Measurements from ENCODE around the gene TKTL1. TPM values are rescaled to one million over a fixed set of nuclear protein-coding genes. Genes with fewer than 3 reads are reported as not detected.
"Not testable (repeated sequence)": the region's sequence is repeated elsewhere in the genome, so short reads cannot be mapped to it uniquely, and the experiment has no call there.

TKTL1 gene
- total RNA-seq, 1 donor from 2014 or later: not detected

DNA sequence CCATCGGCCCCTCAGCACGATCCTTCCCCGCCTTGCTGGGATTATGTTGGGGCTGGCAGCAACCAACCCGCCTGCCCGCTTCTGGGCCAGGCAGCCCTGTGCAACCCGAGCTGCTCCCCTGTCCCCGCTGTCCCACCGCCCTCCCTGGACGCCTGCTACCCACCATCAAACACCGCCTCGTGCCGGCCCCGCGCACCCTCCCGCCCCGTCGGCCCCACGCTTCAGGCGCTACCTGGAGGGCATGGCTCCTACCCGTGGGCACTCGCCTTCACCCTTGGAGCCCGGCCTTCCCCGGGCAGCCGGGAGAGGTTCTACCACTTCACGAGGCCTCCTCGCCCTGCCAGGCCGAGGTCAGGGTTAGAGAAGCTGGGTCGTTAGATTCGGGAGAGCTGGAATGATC lies 37.0 kb downstream of the TKTL1 start:
- no peak overlapping the region for H3K4me3 Mint-ChIP-seq (ENCODE audit: unreplicated experiment)
- peaks cover 3% of the 10 kb centered on the region for H3K4me1 Mint-ChIP-seq (ENCODE audit: low read depth, unreplicated experiment)
- no peak overlapping the region for H3K27ac Mint-ChIP-seq (ENCODE audit: unreplicated experiment)
- H3K9me3 Mint-ChIP-seq (ENCODE audit: unreplicated experiment): no peaks in the 10 kb centered on the region
- TF ChIP-seq CTCF (IDR thresholded peaks at IDR 0.05; ENCODE audit: partially characterized antibody, unreplicated experiment): no peak
- no peak for DNase-seq
- no peaks in the 10 kb centered on the region for H3K36me3 Mint-ChIP-seq (ENCODE audit: unreplicated experiment)
- H3K27me3 Mint-ChIP-seq (ENCODE audit: unreplicated experiment): peaks cover 4% of the 10 kb centered on the region

DNA sequence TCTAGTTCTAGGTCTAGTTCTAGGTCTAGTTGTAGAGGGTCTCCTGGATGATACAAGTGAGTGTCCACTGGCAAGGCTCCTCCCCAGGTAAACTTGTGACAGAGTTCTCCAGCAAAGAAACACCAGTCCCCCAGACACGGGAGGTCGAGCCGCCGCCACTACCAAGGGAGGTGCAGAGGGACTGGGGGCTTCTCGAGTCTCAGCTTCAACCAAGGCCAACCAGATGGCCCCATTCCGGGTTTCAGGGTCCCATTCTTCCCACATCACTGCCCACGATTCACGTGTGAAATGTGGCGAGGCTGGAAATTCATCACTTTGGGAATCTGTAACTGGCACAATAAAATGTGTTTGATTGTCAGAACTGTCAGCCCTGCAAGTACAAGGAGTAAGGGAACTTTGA lies 37.5 kb downstream of the TKTL1 start:
- Mint-ChIP-seq H3K27me3 (ENCODE audit: unreplicated experiment) (peaks cover 4% of the 10 kb centered on the region), H3K9me3 (ENCODE audit: unreplicated experiment) (no peaks in the 10 kb centered on the region), H3K36me3 (ENCODE audit: unreplicated experiment) (no peaks in the 10 kb centered on the region), H3K27ac (ENCODE audit: unreplicated experiment) (no peak overlapping the region), H3K4me3 (ENCODE audit: unreplicated experiment) (no peak overlapping the region), H3K4me1 (ENCODE audit: low read depth, unreplicated experiment) (peaks cover 3% of the 10 kb centered on the region)
- no peak for DNase-seq
- no peak for TF ChIP-seq CTCF (IDR thresholded peaks at IDR 0.05; ENCODE audit: partially characterized antibody, unreplicated experiment)

GRCh38 chrX:154333837-154334271 lies 38.3 kb downstream of the TKTL1 start:
- H3K4me1 Mint-ChIP-seq (ENCODE audit: low read depth, unreplicated experiment): peaks cover 3% of the 10 kb centered on the region
- TF ChIP-seq CTCF (IDR thresholded peaks at IDR 0.05; ENCODE audit: partially characterized antibody, unreplicated experiment): no peak
- no peaks in the 10 kb centered on the region for H3K9me3 Mint-ChIP-seq (ENCODE audit: unreplicated experiment)
- H3K36me3 Mint-ChIP-seq (ENCODE audit: unreplicated experiment): no peaks in the 10 kb centered on the region
- no peak overlapping the region for H3K4me3 Mint-ChIP-seq (ENCODE audit: unreplicated experiment)
- H3K27me3 Mint-ChIP-seq (ENCODE audit: unreplicated experiment): peaks cover 4% of the 10 kb centered on the region
- DNase-seq: no peak
- no peak overlapping the region for H3K27ac Mint-ChIP-seq (ENCODE audit: unreplicated experiment)

DNA sequence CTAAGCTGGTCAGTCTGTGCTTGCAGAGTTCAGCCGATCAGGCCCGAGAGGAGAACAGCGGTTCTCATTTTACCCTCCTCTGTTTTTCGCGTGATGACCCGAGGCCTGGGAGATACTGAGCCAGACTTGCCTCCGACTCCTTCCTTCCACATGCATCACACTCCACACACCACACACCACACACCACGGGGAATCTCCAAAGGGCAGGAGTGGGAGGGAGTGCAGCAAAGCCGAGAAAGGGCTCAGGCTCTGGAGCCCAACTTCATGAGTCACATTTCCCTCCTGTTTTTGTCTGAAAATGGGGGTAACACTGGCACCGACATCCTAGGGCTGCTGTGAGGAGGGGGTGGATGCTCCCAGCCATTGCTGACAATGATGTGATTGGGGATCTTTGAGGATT lies 38.9 kb downstream of the TKTL1 start:
- Mint-ChIP-seq H3K9me3 (ENCODE audit: unreplicated experiment) (no peaks in the 10 kb centered on the region), H3K4me3 (ENCODE audit: unreplicated experiment) (no peak overlapping the region), H3K36me3 (ENCODE audit: unreplicated experiment) (no peaks in the 10 kb centered on the region), H3K27ac (ENCODE audit: unreplicated experiment) (no peak overlapping the region), H3K4me1 (ENCODE audit: low read depth, unreplicated experiment) (peaks cover 2% of the 10 kb centered on the region), H3K27me3 (ENCODE audit: unreplicated experiment) (peaks cover 4% of the 10 kb centered on the region)
- TF ChIP-seq CTCF (IDR thresholded peaks at IDR 0.05; ENCODE audit: partially characterized antibody, unreplicated experiment): no peak
- DNase-seq: no peak

DNA sequence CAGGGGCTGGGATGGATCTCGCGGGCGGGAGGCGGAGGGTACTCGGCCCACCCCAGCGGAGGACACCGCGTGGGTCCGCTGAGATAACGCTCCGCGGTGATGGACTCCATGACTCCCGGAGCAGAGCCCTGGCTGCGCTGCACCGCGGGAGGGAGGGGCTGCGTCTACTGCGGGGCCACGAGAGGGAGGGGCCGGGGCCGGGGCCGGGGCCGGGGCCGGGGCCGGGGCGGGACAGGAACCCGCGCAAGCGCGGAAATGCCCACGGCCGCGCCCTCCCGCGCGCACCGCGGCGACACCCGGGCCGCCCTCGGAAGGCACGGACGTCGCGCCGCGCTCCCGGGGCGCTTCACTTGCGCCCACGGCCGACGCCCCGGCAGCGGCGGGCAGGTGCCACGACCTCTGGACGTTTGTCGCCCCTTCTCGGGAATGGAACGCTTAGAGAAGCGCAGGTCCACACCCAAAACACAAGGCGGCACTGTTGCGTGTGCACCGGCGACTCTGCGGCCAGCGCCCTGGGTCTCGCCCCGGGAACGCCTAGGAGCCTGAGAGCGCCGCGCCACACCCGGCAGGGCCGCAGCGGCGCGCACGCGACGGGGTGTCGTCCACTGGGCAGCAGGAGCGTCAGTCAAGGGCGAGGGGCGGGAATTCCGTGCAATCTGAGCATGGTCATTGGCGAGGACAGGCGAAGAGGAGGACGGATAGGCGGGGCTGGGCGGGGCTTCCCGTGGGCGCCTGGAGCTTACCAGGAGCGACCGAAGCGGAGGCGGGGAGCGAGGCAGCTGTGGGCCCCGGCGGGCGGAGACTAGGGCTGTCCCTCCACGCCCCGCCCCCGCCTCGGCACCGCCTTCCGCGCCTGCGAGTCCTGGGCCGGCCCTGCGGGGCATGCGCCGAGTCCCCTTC lies 46.1 kb downstream of the TKTL1 start:
- H3K4me1 Mint-ChIP-seq (ENCODE audit: low read depth, unreplicated experiment); H3K27me3 Mint-ChIP-seq (ENCODE audit: unreplicated experiment); H3K36me3 Mint-ChIP-seq (ENCODE audit: unreplicated experiment); H3K4me3 Mint-ChIP-seq (ENCODE audit: unreplicated experiment); DNase-seq; H3K9me3 Mint-ChIP-seq (ENCODE audit: unreplicated experiment); H3K27ac Mint-ChIP-seq (ENCODE audit: unreplicated experiment): not testable (repeated sequence)

DNA sequence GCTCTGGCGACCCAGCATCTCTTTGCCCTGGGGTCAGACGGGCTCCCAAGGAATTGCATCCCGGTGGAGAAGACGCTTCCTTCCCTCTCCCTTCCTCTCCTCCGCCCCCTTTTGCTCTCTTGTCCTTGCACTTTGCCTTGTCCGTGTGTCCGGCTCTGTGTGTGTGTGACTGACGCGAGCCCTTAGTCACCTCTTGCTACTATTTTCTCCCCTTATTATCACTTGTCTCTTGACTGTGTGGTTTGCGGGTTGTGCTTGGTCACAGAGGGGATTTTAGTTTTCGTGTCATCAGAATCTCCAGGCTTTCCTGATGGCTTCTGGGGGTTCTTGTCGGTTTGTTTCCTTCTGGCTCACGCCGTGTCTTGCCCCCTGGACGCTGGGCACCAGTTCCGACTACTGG lies 47.5 kb downstream of the TKTL1 start:
- H3K27ac Mint-ChIP-seq (ENCODE audit: unreplicated experiment); DNase-seq; H3K9me3 Mint-ChIP-seq (ENCODE audit: unreplicated experiment); H3K36me3 Mint-ChIP-seq (ENCODE audit: unreplicated experiment); H3K27me3 Mint-ChIP-seq (ENCODE audit: unreplicated experiment); H3K4me1 Mint-ChIP-seq (ENCODE audit: low read depth, unreplicated experiment); H3K4me3 Mint-ChIP-seq (ENCODE audit: unreplicated experiment): not testable (repeated sequence)

DNA sequence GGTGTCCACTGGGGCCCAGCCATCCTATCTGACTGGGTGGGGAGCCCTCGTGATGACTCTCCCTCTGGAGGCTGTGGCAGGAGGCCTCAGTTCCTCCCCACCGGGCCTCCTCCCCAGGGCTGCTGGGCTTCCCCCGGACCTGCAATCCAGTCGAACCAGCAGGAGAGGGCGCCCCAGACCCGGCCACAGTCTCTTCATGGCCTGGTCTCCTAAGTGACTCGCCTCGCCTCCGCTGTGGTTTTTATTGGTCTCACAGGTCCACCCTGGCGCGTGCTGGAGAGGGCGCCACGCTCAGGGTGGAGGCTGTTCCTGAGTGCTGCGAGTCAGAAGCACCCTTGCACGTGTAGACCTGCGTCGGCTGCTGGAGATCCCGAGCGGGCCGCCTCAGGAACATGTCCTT lies 48.0 kb downstream of the TKTL1 start:
- not testable (repeated sequence) for H3K9me3 Mint-ChIP-seq (ENCODE audit: unreplicated experiment); DNase-seq; H3K4me1 Mint-ChIP-seq (ENCODE audit: low read depth, unreplicated experiment); H3K27ac Mint-ChIP-seq (ENCODE audit: unreplicated experiment); H3K36me3 Mint-ChIP-seq (ENCODE audit: unreplicated experiment); H3K4me3 Mint-ChIP-seq (ENCODE audit: unreplicated experiment); H3K27me3 Mint-ChIP-seq (ENCODE audit: unreplicated experiment)
